Stomach (tissue), 4 donors: ENCODE results near the gene CAMK2G.

ENCODE experiments used
- CTCF ChIP-seq, 7 experiments: fragments of 450-650 bp in 4 of 7; fragments of 200-600 bp in 3 of 7; sonication (generic) in 3 of 7; IDR thresholded peaks; one replicate each; pipeline ENCODE4 v1.5.1; 2016 to 2019; ENCODE audit warnings: antibody characterized with exemption in 7 of 7, control low read depth in 2 of 7, mild to moderate bottlenecking in 1 of 7
- EP300 ChIP-seq: sonication (generic); formaldehyde crosslinking; IDR thresholded peaks from one replicate; pipeline ENCODE4 v1.6.1; 2017; ENCODE audit warnings: antibody characterized with exemption
- POLR2A ChIP-seq, 4 donors: fragments of 450-650 bp; IDR thresholded peaks; one replicate each; pipeline ENCODE4 v1.6.1; 2016; ENCODE audit warnings: antibody characterized with exemption in 4 of 4, control low read depth in 2 of 4, mild to moderate bottlenecking in 1 of 4, moderate library complexity in 1 of 4

- no peak for TF ChIP-seq POLR2A (IDR thresholded peaks at IDR 0.05)
- no peak for TF ChIP-seq CTCF (IDR thresholded peaks at IDR 0.05)
- no peak for TF ChIP-seq EP300
Observed at GRCh38 chr10:73876157-73876556, 1.8 kb upstream of the CAMK2G start.
